ENCODE measurements around the gene RIMBP2. TPM values are rescaled to one million over a fixed set of nuclear protein-coding genes. Genes with fewer than 3 reads are reported as not detected.

Gene RIMBP2
- polyA plus RNA-seq, 1 of the 3 experiments (the other 2 are of a cell fraction), result 0.90 TPM

DNA sequence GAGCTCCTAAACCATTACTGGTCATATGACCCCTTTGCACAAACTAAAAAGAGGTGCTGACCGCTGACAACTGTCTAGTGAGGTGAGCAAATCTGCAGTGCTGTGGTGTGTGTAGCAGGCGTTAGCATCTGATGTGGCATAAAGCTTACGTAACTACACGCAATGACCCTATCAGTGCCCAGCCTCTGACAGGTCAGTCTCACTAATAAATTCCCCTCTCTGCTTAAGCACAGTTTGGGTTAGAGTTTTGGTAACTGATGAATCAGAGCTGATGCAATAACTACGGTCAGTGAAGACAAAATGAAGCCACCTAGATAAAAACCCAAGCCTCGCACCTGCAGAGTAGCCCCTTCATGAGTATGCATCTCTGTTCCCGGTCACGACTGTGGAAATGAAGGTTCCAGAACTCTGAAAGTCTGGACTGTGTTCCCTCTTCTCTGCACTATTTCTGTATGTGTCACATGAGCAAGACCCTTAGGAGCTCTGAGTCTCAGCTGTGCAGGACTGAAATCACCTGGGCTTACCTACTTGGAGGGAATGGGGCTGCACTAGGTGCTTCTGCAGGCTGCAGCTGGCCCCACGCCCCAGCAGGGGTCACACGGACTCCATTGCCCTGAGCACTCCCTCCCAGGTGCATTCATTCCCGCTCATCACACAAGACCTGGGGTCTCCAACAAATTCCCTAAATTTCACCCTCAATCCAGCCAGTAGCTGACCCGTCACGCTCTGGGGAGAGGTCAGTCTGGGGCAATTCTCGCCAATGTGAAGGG is 54.4 kb downstream of the RIMBP2 start:
- no peaks in the 10 kb centered on the region for H3K79me2 ChIP-seq (ENCODE audit: insufficient read depth)
- POLR2A ChIA-PET, result no interaction called here
- WGBS (ENCODE audit: low lambda C conversion rate), result 44% methylated on average over 14 of the region's 14 CpGs

DNA sequence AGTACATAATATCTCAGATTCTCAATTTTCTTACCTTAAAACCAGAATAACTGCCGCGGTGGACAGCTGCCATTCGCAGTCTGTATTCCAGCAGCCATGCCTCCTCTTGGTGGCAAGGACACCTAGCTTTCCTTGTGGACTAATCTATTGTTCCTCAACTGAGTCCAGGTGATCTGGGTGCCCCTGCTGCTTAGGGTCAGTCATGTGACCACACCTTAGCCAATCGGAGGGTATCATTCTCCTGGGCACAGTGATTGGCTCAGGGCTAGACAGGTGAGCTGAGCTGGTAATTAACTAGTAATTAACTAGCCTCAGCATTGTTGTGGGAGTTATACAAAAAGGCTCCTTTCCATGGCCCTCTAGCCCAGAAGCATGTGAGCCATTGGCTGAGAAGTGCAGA is 55.0 kb downstream of the RIMBP2 start:
- Histone ChIP-seq H2AFZ (ENCODE audit: low read depth) (no peak overlapping the region), H3K9me3 (no peaks in the 10 kb centered on the region), H3K79me2 (ENCODE audit: insufficient read depth) (no peaks in the 10 kb centered on the region), H3K27ac (ENCODE audit: low read depth in 2 of 2, low read length in 1 of 2) (no peak overlapping the region), H3K4me1 (ENCODE audit: control insufficient read depth in 1 of 2, insufficient read depth in 2 of 2, low read depth in 1 of 2, low read length in 1 of 2) (peaks cover 0 to 12% of the 10 kb centered on the region in 2 experiments; a peak in 1 of 4 replicates), H3K4me3 (ENCODE audit: low read depth in 2 of 2, low read length in 1 of 2) (no peak overlapping the region), H3K9ac (no peak overlapping the region), H4K20me1 (ENCODE audit: insufficient read depth) (no peaks in the 10 kb centered on the region), H3F3A (replicated peaks; ENCODE audit: insufficient read depth) (no peaks in the 10 kb centered on the region), H3K36me3 (replicated peaks in 1 of 2; ENCODE audit: control insufficient read depth in 1 of 2, insufficient read depth in 2 of 2, low read length in 1 of 2) (no peaks in the 10 kb centered on the region), H3K9me2 (no peaks in the 10 kb centered on the region), H3K4me2 (no peak overlapping the region), H3K27me3 (ENCODE audit: insufficient read depth) (no peaks in the 10 kb centered on the region)
- POLR2A ChIA-PET, result no interaction called here
- CTCF ChIA-PET, result interaction anchor here (1.6 to 2.8 kb wide), 2 partner anchors 59 to 87 kb away, joined by 4 to 12 read pairs; no protein-coding TSS in a partner anchor
- 85% methylated on average over 4 of the region's 4 CpGs for WGBS (ENCODE audit: low lambda C conversion rate)
- TF ChIP-seq NFIC (IDR thresholded peaks at IDR 0.05; ENCODE audit: borderline replicate concordance), result no peak
- TF ChIP-seq, protein P1, sequence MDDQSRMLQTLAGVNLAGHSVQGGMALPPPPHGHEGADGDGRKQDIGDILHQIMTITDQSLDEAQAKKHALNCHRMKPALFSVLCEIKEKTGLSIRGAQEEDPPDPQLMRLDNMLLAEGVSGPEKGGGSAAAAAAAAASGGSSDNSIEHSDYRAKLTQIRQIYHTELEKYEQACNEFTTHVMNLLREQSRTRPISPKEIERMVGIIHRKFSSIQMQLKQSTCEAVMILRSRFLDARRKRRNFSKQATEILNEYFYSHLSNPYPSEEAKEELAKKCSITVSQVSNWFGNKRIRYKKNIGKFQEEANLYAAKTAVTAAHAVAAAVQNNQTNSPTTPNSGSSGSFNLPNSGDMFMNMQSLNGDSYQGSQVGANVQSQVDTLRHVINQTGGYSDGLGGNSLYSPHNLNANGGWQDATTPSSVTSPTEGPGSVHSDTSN (IDR thresholded peaks at IDR 0.05), result no peak
- TF ChIP-seq SMC3 (IDR thresholded peaks at IDR 0.05; ENCODE audit: low read depth, low read length), result no peak
- TF ChIP-seq NRF1 (IDR thresholded peaks at IDR 0.05; ENCODE audit: low read depth, low read length), result no peak
- TF ChIP-seq JUND (IDR thresholded peaks at IDR 0.05), result no peak
- no peak for TF ChIP-seq YY1 (IDR thresholded peaks at IDR 0.05; ENCODE audit: low read depth)
- TF ChIP-seq TCF12 (IDR thresholded peaks at IDR 0.05), result no peak
- TF ChIP-seq, protein P2, sequence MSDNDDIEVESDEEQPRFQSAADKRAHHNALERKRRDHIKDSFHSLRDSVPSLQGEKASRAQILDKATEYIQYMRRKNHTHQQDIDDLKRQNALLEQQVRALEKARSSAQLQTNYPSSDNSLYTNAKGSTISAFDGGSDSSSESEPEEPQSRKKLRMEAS (IDR thresholded peaks at IDR 0.05; ENCODE audit: low read depth), result no peak
- no peak for TF ChIP-seq FOXJ3 (CRISPR knock-in tag; IDR thresholded peaks at IDR 0.05)
- no peak for TF ChIP-seq GATA2 (CRISPR knock-in tag; IDR thresholded peaks at IDR 0.05)
- DNase-seq, result no peak

More for the DNA sequence above, 54.4 kb downstream of the RIMBP2 start:
- Histone ChIP-seq H3K4me2 (no peak overlapping the region), H3K36me3 (replicated peaks in 1 of 2; ENCODE audit: control insufficient read depth in 1 of 2, insufficient read depth in 2 of 2, low read length in 1 of 2) (no peaks in the 10 kb centered on the region), H3K4me1 (ENCODE audit: control insufficient read depth in 1 of 2, insufficient read depth in 2 of 2, low read depth in 1 of 2, low read length in 1 of 2) (peaks cover 0 to 17% of the 10 kb centered on the region in 2 experiments; a peak in 1 of 4 replicates), H3K27ac (ENCODE audit: low read depth in 2 of 2, low read length in 1 of 2) (no peak overlapping the region), H3F3A (replicated peaks; ENCODE audit: insufficient read depth) (no peaks in the 10 kb centered on the region), H3K9ac (no peak overlapping the region), H4K20me1 (ENCODE audit: insufficient read depth) (no peaks in the 10 kb centered on the region), H3K9me3 (no peaks in the 10 kb centered on the region), H2AFZ (ENCODE audit: low read depth) (no peak overlapping the region), H3K27me3 (ENCODE audit: insufficient read depth) (no peaks in the 10 kb centered on the region), H3K9me2 (no peaks in the 10 kb centered on the region), H3K4me3 (ENCODE audit: low read depth in 2 of 2, low read length in 1 of 2) (no peak overlapping the region)
- CTCF ChIA-PET, result interaction anchor here (1.6 to 2.8 kb wide), 2 partner anchors 58 to 86 kb away, joined by 4 to 12 read pairs; no protein-coding TSS in a partner anchor
- 0 out of 2 replicates have a peak, but pooled peaks have one; percentile 9 for TF ChIP-seq RAD21 (IDR thresholded peaks at IDR 0.05; ENCODE audit: low read length)
- TF ChIP-seq EZH2phosphoT487 (IDR thresholded peaks at IDR 0.05; ENCODE audit: borderline replicate concordance, low read depth), result no peak
- no peak for DNase-seq

Measured in SK-N-SH (cell line).